HG02678 (cell line): ENCODE measurements around the gene TMEM120B.

Source experiments
- ATAC-seq: cut with Tn5 transposase; IDR thresholded peaks from one replicate; pipeline ENCODE4 v1.9.1; 2021; ENCODE audit warnings: mild to moderate bottlenecking, moderate library complexity; ENCODE audit not compliant: unreplicated experiment

TMEM120B gene

DNA sequence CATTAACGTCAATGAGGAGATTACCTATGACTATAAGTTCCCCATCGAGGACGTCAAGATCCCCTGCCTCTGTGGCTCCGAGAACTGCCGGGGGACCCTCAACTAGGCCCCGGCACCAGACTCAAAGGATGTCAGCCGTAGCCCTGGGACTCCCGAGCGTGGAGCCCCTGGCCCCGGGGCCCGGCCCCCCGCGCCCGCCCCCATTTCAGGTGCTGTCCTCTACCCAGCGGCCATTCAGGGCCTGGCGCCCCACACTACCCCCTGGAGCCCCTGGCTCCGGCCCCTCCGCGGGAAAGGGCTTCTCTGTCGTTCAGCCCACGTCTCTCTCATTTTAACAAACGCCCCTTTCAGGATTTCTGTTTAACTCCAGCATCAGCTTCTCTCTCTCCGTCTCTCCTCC lies 117.6 kb downstream of the TMEM120B start:
- ATAC-seq, result no peak

DNA sequence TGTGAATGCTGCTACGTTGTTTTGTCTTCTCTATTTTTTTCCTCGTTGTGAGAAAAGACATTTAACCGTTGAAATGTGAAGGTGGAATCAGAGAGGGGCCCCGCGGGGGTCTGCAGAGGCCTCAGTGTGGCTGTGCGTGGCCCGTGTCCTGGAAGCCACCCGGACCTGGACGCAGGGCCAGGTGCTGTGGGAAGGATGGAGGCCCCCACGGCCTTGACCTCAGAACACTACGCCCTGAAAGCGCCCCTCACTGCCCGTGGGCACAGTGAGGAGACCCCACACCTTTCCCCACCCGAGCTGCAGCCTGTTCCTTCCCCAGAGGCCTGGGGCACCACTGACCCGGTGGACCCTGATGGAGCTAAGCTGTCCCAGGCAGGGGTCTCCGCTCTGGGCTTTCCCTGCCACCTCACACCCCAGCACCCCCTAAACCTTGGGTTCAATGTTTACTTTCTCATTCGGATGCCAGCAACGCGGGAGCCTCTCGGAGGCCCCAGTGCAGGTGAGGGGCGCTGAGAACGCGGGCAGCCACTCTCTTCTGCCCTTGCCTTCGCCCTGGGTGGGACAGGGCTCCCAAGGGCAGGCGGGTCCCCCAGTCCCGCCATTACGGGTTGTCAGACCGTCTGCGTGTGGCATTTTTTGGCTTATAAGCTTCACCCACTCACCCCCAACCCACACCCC lies 118.2 kb downstream of the TMEM120B start:
- ATAC-seq, result no peak
